ENCODE results near the gene HPCAL4. TPM values are rescaled to one million over a fixed set of nuclear protein-coding genes. Genes with fewer than 3 reads are reported as not detected.

HPCAL4 gene
- total RNA-seq, 1 donor from 2014 or later = 0.88 TPM

DNA sequence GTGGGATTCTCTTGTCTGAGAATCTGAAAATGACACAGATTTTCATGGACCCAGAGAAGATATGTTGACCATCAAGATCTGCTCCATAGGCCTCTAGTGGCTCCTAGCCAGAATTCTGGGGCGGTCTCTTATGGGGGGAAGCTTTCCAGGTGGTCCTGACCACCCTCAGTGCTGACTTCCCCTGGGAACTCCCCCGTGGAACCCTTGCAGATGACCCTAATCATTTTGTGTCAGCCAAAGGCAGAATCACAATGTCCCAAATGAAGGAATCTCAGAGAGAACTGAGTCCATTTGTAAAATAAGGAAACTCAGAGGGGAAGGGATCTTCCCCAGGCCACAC is 55.4 kb downstream of the HPCAL4 start:
- intact Hi-C loops (cut with micrococcal nuclease) = no loop called here
- Histone ChIP-seq H3K27ac (replicated peaks) (peak overlapping the region; percentile 90), H3K4me3 (peak overlapping the region; percentile 76), H3K9me3 (replicated peaks) (no peaks in the 10 kb centered on the region), H3K27me3 (ENCODE audit: low read depth) (peaks cover 63% of the 10 kb centered on the region), H3K36me3 (peaks cover 15% of the 10 kb centered on the region), H3K4me1 (peaks cover 63% of the 10 kb centered on the region)
- TF ChIP-seq, protein P1, sequence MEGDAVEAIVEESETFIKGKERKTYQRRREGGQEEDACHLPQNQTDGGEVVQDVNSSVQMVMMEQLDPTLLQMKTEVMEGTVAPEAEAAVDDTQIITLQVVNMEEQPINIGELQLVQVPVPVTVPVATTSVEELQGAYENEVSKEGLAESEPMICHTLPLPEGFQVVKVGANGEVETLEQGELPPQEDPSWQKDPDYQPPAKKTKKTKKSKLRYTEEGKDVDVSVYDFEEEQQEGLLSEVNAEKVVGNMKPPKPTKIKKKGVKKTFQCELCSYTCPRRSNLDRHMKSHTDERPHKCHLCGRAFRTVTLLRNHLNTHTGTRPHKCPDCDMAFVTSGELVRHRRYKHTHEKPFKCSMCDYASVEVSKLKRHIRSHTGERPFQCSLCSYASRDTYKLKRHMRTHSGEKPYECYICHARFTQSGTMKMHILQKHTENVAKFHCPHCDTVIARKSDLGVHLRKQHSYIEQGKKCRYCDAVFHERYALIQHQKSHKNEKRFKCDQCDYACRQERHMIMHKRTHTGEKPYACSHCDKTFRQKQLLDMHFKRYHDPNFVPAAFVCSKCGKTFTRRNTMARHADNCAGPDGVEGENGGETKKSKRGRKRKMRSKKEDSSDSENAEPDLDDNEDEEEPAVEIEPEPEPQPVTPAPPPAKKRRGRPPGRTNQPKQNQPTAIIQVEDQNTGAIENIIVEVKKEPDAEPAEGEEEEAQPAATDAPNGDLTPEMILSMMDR (IDR thresholded peaks at IDR 0.05; ENCODE audit: borderline replicate concordance) = no peak
- DNase-seq = no peak

DNA sequence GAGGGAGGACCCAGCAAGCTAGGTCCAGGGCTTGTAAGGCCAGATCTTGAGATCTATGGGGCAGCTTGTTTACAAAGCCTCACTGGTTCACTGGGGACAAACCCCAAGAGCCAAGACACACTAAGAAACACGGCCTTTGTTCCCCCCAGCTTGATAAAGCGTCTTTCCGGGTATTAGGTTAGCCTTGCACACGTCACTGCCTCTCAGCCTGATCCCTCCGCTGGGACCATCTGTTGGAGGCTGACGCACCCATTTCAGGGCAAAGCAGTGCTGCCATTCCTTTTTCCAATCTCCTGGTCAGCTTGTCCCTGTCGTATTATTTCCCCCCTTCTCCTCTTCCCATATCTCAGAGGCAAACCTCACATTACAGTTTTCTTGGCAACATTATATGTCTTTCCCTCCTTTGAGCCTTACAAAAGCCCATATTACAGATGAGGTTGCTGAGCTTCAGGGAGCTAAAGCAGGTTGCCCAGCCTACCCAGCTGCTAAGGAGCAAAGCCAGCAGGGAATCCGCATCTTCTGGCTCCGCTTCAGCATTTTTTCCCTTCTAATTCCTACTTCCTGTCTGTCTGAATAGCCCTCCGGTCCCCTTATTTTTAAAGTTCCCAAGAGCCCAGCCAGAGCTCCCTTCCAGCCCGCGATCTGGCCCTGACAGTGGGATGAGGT is 55.9 kb downstream of the HPCAL4 start:
- H3K9me3 ChIP-seq (replicated peaks) = no peaks in the 10 kb centered on the region
- H3K4me1 ChIP-seq = peaks cover 63% of the 10 kb centered on the region
- peaks cover 63% of the 10 kb centered on the region for H3K27me3 ChIP-seq (ENCODE audit: low read depth)
- intact Hi-C loops (cut with micrococcal nuclease) = no loop called here
- H3K27ac ChIP-seq (replicated peaks) = peak overlapping the region; percentile 90
- peak overlapping the region; percentile 76 for H3K4me3 ChIP-seq
- peaks cover 20% of the 10 kb centered on the region for H3K36me3 ChIP-seq
- TF ChIP-seq, protein P1 (IDR thresholded peaks at IDR 0.05; ENCODE audit: borderline replicate concordance) = no peak
- DNase-seq = peak; percentile 62

DNA sequence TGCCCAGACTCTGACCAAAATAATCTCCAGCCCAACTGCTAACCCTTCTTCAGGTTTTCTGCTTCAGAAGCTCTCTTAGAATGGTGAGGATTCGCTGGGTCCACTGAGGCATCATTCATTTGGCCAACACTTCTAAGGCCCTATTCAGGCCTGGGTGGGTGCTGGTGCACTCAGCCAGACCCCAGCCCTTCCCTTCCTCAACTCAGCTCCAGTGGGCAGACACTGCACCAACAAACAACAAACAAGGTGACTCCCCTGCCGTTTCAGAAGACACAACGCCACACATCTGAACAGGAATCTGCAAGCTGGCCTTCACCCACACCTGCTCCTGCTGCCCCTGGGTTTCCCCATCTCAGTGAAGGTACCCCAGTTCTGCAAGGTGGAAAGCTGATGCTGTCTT is 57.8 kb downstream of the HPCAL4 start:
- Histone ChIP-seq H3K36me3 (peaks cover 36% of the 10 kb centered on the region), H3K27ac (replicated peaks) (peak overlapping the region; percentile 90), H3K4me3 (peak overlapping the region; percentile 76), H3K9me3 (replicated peaks) (no peaks in the 10 kb centered on the region), H3K27me3 (ENCODE audit: low read depth) (peaks cover 51% of the 10 kb centered on the region), H3K4me1 (peaks cover 56% of the 10 kb centered on the region)
- intact Hi-C loops (cut with micrococcal nuclease) = no loop called here
- TF ChIP-seq, protein P1 (IDR thresholded peaks at IDR 0.05; ENCODE audit: borderline replicate concordance) = no peak
- no peak for DNase-seq

DNA sequence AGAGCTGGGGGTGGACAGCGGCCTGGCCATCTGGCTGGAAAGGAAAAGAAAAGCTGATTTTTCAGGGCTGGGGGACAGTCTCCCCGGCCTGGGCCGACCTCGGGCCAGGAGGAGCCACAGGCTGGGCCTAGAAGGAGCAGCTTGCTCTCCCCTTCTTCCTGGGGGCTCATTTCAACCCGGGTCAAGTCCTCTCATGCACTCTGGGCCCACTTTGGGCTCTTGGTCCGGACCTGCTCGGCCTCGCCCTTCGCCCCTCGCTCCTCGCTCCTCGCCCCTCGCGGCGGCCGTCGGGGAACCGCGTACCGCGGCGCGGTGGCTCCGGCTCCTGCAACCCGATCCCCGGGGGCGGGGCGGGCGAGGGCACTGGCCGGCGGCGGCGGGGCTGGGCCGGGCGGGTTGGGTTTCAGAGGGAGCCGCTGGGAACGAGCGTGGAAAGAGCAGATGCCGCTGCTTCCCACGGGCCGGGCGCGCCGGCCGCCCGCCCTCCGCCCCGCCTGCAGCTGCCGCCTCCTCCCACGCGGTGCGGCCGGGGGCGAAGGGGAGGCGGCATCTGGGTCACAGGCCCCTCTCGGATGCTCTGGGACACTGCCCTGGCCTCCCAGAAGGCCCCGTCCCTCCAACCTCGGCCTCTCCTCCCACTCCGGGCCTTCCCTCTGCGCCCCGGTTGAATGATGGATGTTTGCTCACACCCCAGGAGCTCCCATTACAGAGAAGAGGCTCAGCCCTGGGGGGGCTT is 58.4 kb downstream of the HPCAL4 start:
- Histone ChIP-seq H3K4me3 (peak overlapping the region; percentile 76), H3K27ac (replicated peaks) (peak overlapping the region; percentile 90), H3K9me3 (replicated peaks) (no peaks in the 10 kb centered on the region), H3K36me3 (peaks cover 36% of the 10 kb centered on the region), H3K4me1 (peaks cover 58% of the 10 kb centered on the region), H3K27me3 (ENCODE audit: low read depth) (peaks cover 47% of the 10 kb centered on the region)
- TF ChIP-seq, protein P1 (IDR thresholded peaks at IDR 0.05; ENCODE audit: borderline replicate concordance) = no peak
- intact Hi-C loops (cut with micrococcal nuclease) = no loop called here
- DNase-seq = peak; percentile 82

DNA sequence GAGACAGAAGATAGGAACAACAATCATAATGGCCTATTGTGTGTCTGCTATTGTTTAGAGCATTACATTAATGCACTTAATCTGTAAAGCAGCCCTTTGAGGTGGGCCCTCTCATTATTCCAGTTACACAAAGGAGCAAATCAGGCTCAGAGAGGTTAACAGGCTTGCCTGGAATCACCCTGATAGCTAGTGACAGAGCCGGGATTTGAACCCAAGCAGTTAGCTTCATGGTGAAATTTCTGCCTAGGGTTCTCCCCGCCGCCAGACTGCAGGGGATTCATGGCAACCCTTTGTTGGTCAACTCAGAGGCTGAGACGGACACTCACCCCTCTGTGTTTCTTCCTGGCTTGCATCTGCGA is 58.9 kb downstream of the HPCAL4 start:
- TF ChIP-seq, protein P1 (IDR thresholded peaks at IDR 0.05; ENCODE audit: borderline replicate concordance) = no peak
- peaks cover 63% of the 10 kb centered on the region for H3K4me1 ChIP-seq
- peak overlapping the region; percentile 76 for H3K4me3 ChIP-seq

More for the DNA sequence above, 58.9 kb downstream of the HPCAL4 start:
- DNase-seq = no peak
- Histone ChIP-seq H3K27ac (replicated peaks) (peak overlapping the region; percentile 90), H3K36me3 (peaks cover 36% of the 10 kb centered on the region), H3K9me3 (replicated peaks) (no peaks in the 10 kb centered on the region), H3K27me3 (ENCODE audit: low read depth) (peaks cover 41% of the 10 kb centered on the region)
- intact Hi-C loops (cut with micrococcal nuclease) = no loop called here

Data from left ventricle myocardium inferior (tissue), 1 donor.